HG02840 (cell line): ENCODE measurements around the gene GPR108.
"Not testable (repeated sequence)": the region's sequence is repeated elsewhere in the genome, so short reads cannot be mapped to it uniquely, and the experiment has no call there.

Experiments
- ATAC-seq: cut with Tn5 transposase; IDR thresholded peaks from one replicate; pipeline ENCODE4 v1.9.1; 2021; ENCODE audit warnings: mild to moderate bottlenecking, moderate library complexity, moderate number of reproducible peaks; ENCODE audit not compliant: unreplicated experiment, low FRiP score

The GPR108 gene

DNA sequence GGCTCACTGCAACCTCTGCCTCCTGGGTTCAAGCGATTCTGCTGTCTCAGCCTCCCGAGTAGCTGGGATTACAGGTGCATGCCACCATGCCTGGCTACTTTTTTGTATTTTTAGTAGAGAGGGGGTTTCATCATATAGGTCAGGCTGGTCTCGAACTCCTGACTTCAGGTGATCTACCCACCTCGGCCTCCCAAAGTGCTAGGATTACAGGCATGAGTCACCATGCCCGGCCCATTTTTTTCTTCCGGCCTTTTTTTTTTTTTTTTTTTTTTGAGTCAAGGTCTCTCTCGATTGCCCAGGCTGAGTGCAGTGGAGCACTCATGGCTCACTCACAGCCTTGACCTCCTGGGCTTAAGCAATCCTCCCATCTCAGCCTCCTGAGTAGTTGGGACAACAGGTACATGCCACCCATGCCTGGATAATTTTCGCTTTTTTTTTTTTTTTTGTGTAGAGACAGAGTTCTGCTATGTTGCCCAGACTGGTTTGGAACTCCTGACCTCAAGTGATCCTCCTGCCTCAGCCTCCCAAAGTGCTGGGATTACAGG, 24.9 kb upstream of the GPR108 start:
- not testable (repeated sequence) for ATAC-seq

DNA sequence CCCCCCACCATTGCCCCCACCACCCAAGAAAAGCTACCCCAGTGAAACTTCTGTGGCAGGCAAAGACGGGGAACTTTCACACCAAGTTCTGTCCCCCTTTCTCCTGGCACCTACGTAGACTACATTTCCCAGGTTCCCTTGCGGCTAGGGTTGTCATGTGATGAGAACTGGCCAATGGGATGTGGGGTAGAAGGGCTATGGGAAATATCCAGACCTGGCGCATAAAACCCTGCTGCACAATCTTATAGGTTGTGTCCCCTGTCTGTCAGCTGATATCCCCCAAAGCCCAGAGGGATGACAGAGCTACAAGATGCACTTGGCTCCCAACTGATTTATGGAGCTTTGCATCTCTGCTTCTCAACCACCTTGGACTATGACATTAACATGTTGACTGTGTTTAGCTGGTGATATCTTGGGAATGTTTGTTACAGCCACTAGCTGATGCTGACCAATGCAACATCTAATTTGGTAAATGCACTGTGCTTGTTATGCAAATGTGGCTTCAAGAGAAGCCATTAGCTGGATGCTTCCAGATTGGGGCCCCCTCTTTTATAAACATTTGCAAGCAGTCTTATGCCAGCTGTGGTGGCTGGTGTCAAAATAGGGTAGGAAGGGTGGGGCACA, 23.8 kb upstream of the GPR108 start:
- no peak for ATAC-seq

DNA sequence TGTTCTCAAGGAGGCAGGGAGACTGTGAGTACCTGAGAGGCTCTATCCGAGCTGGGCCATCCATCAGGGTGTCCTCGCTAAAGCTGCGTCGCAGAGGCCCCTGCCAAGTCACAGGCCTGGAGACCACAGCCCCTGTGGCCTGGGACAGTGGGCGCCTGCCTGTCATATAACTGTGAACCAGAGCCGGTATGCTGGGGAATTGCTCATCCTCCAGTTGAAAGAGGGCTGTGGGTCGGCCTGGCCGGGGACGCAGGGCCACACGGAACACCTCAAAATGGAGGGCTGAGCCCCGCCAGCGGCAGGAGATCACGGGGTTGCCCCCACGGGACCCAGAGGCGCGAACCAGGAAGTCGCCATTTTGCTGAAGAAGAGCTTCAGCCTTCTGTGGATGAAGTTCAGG, 23.2 kb upstream of the GPR108 start:
- no peak for ATAC-seq

DNA sequence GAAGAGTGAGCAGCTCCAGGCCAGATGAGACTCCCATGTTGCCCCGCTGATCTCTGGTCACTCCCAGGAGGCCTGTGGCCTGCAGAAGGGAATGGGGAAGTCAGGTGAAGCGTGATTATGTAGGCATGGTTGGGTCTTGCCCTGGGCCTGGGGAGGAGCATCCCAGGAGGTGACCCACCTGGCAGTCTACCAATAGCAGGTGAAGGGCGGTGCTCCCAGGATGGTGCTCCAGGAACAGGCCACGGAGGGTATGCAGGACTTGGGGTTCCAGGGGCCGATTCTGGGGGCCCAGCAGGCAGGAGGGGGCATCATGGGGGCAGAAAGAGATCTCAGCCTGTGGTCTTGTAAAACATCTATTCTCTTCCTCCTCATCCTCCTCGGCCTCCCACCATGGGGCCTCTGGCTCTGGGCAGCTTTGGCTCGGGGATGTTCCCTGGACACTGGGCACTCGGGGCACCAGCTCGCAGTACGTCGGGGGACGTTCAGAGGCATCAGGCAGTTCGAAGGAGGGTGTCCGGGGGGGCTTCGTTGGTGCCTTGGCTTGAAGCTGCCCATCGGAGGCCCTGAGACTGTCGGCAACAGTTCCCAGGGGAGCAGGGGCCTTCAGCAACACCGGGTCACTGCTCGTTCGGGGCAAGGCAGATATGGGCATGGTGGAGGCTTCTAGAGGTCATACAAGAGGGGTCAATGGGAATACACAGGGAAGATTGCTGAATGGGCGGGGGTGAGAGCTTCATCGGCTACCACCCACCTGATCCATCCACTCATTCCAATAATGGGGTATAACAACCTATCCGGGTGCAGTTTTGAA, 17.5 kb upstream of the GPR108 start:
- no peak for ATAC-seq

DNA sequence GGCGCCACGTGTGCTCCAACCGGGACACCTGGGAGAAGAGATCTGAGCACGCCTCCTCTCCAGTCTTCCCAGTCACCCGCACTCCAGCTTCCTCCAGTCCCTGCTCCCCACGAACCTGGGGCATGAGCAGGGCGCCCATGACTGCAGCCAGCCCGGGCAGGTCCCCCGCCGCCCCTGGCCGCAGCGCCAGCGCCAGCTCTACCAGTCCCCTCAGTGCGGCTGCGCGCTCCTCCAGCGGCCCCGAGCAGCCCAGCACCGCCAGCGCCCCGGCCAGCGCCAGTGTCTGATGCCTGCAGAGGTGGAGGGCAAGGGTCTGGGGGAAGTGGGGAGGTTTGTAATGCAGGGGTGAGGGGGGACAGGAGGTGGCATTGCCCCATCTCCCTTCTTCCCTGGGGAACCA, 16.8 kb upstream of the GPR108 start:
- no peak for ATAC-seq

DNA sequence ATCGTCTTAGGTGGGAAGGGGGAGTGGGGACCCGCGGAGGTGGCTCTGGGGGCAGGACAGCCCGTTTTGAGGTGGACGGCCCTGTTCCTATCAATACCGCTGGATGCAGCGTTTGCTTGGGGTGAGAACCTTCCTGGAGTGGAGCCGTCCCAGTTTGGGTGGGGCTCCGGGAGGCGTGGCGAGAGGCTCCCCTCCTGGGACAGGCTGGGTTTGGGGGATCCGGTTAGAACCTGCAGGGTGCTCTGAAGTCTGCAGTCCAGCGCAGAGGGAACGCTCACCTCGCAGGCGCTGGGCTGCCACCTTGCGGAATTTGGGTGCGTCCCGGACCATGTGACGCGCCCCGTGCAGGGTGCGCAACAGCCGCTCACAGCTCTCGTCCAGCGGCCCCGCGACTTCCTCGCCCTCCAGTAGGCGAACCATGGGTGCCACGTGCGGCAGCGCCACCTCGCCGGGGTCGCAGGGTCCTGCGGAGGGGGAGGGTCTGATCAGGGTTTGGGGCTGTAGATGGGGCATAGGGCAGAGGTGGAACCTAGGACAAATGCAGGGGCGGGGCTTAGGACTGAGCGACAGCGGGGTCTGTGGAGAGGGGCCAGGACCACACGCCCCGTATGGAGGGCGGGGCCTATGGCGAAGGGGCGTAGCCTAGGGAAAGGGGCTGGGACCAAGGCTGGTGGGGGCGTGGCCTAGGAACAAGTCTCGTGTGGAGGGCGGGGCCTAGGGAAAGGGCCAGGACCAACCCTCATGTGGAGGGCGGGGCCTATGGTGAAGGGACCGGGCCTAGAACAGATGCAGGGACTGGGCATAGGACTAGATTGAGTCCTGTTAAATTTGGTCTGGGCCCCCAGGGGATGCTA, 16.0 kb upstream of the GPR108 start:
- ATAC-seq: peak; percentile 64

DNA sequence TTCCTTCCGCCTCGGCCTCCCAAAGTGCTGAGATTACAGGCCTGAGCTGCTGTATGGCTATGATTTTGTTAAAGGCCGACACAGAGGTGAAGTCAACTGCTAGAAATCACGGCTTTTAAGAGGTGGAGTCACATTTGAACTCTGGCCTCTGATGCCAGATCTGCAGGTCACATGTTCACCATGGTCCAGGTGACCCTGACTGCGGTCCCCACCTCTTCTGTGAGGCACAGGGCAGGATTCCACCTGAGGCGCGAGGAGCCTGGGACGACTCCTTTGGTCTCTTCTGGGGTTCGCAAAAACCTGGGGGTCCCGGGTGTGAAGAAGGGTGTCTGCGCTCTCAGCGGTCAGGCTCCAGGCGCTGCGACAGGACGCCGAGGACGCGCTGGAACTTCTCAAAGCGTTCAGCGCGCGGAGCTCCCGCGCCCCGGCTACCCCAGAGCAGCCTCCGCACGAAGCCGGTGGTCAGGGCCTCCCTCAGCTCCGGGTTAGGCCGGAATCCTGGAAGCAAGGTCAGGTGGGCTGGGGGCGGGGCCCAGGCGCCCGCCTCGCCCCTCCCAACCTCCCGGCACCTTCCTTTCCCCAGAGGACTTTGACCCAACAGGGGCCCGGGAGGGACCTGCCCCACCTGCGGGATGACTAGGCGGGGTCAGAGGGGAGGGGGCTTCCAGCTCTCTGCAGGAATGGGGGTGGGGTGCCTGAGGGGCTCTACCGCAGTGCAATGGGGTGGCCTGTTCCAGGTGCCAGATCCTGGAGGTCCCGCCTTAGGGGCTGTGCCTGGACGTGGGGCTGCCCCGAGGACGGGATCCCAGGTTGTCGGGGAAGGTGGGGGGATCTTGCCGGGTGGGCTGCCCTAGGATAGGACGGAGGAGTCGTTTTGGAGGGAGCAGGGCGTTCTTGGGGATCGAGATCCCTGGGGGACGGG, 15.1 kb upstream of the GPR108 start:
- ATAC-seq: no peak

DNA sequence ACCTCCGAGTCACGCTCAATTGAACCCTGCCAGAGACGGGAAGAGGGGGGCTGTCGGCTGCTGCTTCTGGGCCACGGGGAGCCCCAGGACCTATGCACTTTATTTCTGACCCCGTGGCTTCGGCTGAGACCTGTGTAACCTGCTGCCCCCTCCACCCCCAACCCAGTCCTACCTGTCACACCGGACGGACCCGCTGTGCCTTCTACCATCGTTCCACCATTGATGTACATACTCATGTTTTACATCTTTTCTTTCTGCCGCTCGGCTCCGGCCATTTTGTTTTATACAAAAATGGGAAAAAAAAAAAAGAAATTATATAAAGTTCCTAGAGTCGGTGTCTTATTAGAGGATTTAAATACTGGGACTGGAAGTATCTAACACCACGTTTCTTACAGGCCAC, 13.8 kb upstream of the GPR108 start:
- ATAC-seq: no peak

DNA sequence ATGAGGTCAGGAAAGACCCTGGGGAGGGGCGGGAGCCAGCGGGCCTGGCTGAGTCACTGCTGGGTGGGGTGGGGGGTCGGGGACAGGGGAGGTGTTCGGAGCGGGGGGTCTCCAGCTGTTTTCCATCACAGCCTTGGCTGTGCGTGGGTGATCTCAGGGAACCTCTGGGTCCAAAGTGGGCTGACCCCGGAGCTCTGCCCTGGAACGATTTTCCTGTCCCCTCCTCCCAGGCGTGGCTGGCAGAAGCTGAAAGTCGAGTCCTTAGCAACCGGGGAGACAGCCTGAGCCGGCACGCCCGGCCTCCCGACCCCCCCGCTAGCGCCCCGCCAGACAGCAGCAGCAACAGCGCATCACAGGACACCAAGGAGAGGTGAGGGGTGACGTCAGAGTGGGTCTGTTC, 12.7 kb upstream of the GPR108 start:
- ATAC-seq: no peak

DNA sequence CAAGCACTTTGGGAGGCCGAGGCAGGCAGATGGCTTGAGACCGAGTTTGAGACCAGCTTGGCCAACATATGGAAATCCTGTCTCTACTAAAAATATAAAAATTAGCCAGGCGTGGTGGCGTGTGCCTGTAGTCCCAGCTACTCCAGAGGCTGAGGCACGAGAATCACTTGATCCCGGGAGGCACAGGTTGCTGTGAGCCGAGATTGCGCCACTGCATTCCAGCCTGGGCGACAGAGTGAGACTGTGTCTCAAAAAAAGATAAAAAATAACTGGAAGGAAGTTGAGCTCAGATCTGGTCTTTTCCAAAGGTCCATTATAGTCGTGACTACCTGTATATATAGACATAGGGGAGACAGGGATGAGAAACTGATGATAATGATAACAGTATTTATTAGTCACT, 11.2 kb upstream of the GPR108 start:
- ATAC-seq: not testable (repeated sequence)

DNA sequence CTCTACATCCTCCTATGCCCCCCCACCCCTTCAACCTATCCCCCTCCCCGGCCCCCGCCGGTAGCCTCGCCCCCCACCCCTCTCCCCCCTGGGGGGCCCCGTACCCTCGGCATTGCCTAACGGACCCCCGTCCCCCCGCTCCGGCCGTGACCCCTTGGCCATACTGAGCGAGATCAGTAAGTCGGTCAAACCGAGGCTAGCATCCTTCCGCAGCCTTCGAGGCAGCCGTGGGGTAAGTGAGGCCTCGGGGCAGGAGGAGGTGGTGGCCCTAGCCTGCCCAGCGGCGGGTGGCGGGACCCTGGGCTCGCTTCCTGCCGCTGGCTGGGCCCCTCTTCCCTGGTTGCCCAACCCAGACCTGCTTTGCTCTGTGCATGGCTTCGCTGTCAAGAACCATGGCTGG, 8.6 kb upstream of the GPR108 start:
- no peak for ATAC-seq

DNA sequence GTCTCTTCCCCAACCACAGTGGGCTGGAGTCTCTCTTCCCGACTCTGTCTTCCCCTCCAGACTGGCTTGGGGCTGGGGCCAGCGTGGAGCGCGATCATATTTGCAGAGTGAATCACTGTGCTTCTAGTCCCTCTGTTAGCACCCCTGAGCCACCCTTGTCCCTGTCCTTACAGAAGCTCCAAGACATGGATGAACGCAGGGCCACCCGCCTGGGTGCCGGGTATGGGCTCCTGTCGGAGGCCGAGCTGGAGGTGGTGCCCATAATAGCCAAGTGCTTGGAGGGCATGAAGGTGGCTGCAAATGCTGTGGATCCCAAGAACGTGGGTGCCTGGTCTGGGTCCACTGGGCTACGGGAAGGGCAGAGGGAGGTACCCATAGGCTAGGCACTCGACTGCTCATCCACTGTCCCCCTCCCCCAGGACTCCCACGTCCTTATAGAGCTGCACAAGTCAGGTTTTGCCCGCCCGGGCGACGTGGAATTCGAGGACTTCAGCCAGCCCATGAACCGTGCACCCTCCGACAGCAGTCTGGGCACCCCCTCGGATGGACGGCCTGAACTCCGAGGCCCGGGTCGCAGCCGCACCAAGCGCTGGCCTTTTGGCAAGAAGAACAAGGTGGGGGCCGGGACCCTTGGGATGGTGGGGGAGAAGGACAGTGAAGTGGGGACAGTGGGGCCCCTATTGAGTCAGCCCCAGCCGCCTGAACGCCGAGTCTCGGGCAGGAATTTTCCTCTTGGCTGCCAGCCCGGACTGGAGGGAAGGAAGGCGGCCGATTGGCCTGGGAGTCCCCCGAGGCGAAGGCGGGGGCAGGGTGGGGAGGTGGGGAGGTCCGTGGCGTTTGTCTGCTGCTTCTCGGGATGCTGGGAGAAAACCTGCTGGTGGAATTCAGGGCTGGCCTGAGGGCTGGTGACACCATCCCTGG, 7.3 kb upstream of the GPR108 start:
- ATAC-seq: no peak

DNA sequence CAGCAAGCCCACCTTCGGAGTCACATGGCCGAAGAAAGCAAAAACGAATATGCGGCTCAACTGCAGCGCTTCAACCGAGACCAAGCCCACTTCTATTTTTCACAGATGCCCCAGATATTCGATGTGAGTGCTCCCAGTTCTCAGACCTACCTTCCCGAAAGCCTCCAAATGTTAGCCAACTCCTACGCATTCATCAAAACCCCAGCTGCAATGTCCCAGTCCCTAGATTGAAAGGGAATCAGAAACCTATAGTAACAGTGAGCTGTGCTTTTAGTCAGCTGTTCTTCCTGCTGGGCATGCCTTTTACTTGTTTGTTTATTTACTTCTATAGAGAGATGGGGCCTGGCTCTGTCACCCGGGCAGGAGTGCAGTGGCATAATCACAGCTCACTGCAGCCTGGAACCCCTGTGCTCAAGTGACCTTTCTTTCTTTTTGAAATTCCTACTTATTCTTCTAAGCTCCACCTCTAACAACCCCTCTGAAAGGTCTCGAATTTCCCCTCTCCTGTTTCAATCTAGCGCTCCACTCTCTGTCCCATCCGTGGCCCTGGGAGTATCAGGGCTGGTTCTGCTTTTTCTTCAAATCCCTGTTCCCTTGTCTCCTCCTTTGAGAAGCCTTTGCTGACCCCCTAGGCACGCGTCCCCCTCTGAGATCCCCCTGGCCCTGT, 6.5 kb upstream of the GPR108 start:
- no peak for ATAC-seq

DNA sequence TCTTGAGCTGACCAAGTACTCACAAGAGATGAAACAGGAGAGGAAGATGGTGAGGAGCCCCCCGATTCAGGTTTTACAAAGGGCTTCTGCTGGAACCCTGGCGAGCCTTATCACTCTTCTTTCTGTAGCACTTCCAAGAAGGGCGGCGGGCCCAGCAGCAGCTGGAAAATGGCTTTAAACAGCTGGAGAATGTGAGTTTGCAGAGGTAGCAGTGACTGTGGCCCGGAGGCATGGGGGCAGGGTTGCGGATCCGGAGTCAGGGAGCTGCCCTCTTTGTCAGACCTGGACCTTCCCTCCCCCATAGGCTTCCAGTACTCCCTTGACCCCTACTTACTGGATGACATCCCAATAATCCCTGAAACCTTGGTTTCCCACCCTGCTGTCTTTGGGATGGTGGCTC, 5.7 kb upstream of the GPR108 start:
- ATAC-seq: no peak

DNA sequence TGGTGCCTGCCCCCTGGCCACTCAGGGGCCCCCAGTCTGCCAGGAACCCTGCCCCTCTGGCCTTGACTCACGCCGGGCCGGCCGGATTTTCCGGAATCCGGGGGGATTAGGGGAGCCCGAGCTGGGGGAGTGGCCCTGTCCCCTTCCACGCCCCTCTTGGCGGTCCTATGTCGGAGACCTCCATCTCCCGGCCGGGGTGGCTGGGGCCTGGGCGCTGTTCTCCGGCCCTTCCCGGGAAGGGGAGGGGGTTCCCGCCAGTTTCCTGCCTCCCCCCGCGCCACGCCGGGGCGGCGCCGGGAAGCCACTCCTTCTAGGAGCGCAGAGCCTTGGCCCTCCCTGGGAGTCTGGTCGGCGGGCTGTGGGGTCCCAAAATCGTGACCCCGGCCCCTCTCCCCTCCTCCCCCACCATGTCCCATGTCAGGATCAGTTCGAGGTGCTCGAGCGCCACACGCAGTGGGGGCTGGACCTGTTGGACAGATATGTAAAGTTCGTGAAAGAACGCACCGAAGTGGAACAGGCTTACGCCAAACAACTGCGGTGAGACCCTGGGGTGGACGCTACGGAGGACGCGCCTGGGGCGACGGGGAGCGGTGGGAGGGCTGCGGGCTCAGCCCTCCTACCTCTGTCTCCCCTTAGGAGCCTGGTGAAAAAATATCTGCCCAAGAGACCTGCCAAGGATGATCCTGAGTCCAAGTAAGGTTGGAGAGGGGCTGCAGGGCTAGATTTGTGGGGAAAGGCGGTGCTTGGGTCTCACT, 3.4 kb upstream of the GPR108 start:
- no peak for ATAC-seq

DNA sequence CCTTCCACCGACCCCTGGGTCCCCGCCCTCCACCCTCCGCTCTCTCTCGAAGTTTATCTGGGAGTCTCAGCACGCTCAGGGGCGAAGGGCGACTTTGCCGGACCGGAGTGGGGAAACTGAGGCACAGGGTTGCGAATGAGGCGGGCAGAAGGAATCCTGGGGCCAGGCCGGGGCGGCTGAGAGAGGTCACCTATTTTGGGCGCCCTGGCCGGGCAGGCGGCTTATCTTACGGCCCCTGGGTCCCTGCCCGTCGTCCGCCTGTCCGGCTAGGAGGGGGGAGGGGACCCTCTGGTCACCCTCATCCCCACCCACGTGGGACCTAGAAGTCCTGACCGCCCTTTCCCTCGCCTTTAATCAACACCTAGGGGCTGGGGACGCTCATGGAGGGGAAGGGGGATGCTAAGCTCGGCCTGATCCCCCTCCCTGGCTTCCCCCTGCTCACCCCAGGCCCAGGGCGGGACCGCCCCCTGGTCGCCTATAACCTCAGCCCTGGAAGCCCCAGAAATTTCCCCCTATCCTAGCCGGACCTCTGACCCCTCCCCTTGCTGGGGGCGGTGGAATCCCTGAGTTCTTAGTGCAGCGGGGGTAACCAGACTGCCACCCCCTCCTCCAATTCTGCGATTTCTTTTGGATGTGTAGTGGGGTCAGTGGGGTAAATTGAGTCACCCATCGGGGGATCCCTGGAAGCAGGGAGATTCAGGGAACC, 2.7 kb upstream of the GPR108 start:
- no peak for ATAC-seq

DNA sequence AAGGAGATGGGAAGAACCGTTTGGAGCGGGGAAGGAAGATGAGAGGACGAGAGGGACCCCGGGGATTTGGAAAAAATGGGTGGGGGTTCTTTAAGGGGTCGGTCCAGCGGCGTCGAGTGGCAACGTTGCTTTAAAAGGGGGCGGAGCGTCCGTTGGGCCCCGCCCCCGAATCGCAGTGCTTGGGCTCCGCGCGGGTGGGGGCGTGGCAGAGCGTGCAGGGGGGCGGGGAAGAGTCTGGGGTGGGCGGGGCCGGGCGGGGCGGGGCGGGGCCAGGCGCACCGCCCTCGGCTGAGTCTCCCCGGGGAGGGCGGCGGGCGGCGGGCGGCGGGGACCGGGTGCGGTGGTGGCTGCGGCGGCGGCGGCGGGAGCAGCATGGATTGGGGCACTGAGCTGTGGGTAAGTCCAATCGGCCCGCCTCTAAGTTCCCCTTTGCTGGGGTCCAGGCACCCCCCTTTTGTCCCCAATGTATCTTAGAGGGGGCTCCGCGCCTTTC, 2.1 kb upstream of the GPR108 start, which contains the start of gene TRIP10:
Gene TRIP10, plus strand, starts transcription at position 291 of the 493 bp plus-strand sequence. Its CDS starts 82 bp downstream, at position 373.
- no peak for ATAC-seq
